ENCODE data around the gene MEI4.
"Not testable (repeated sequence)": the region's sequence is repeated elsewhere in the genome, so short reads cannot be mapped to it uniquely, and the experiment has no call there.

The MEI4 gene

GRCh38 chr6:77652739-77653138 is at the start of gene MEI4:
MEI4 (plus strand) TSS chr6:77653039; CDS start chr6:77690672, 37,633 bp downstream.
- DNase-seq: no peak

- DNase-seq: no peak
Measured at GRCh38 chr6:77604476-77604875, 48.4 kb upstream of the MEI4 start.

- DNase-seq: no peak
Measured at GRCh38 chr6:77607004-77607403, 45.8 kb upstream of the MEI4 start.

- DNase-seq: no peak
Measured at GRCh38 chr6:77609106-77609505, 43.7 kb upstream of the MEI4 start.

- no peak for DNase-seq
Measured at GRCh38 chr6:77619114-77619513, 33.7 kb upstream of the MEI4 start.

GRCh38 chr6:77620278-77620882 is 32.5 kb upstream of the MEI4 start:
- no peak for DNase-seq

- no peak for DNase-seq
Measured at GRCh38 chr6:77624515-77624914, 28.3 kb upstream of the MEI4 start.

GRCh38 chr6:77626426-77626825 is 26.4 kb upstream of the MEI4 start:
- no peak for DNase-seq

- DNase-seq: no peak
Measured at GRCh38 chr6:77630014-77630413, 22.8 kb upstream of the MEI4 start.

GRCh38 chr6:77633471-77633870 is 19.4 kb upstream of the MEI4 start:
- no peak for DNase-seq

- no peak for DNase-seq
Measured at GRCh38 chr6:77633993-77634715, 18.7 kb upstream of the MEI4 start.

- DNase-seq: no peak
Measured at GRCh38 chr6:77638129-77638830, 14.6 kb upstream of the MEI4 start.

- DNase-seq: no peak
Measured at GRCh38 chr6:77644102-77644705, 8.6 kb upstream of the MEI4 start.

GRCh38 chr6:77650098-77650663 is 2.7 kb upstream of the MEI4 start:
- peak; percentile 95 for DNase-seq

- DNase-seq: no peak
Measured at GRCh38 chr6:77653816-77654215, 977 bp downstream of the MEI4 start.

GRCh38 chr6:77655035-77655434 is 2.2 kb downstream of the MEI4 start:
- not testable (repeated sequence) for DNase-seq

GRCh38 chr6:77656999-77657764 is 4.3 kb downstream of the MEI4 start:
- no peak for DNase-seq

GRCh38 chr6:77666340-77666739 is 13.5 kb downstream of the MEI4 start:
- DNase-seq: no peak

- no peak for DNase-seq
Measured at GRCh38 chr6:77666846-77667245, 14.0 kb downstream of the MEI4 start.

- no peak for DNase-seq
Measured at GRCh38 chr6:77669913-77670312, 17.1 kb downstream of the MEI4 start.

GRCh38 chr6:77674211-77674610 is 21.4 kb downstream of the MEI4 start:
- DNase-seq: no peak

GRCh38 chr6:77678048-77678447 is 25.2 kb downstream of the MEI4 start:
- DNase-seq: no peak

GRCh38 chr6:77683515-77683914 is 30.7 kb downstream of the MEI4 start:
- DNase-seq: no peak

Measured in islet precursor cell (in vitro differentiated cells).